ENCODE results near the gene SUGCT. TPM values are rescaled to one million over a fixed set of nuclear protein-coding genes. Genes with fewer than 3 reads are reported as not detected.

The SUGCT gene
- polyA plus RNA-seq, 1 donor: 18.8 TPM

DNA sequence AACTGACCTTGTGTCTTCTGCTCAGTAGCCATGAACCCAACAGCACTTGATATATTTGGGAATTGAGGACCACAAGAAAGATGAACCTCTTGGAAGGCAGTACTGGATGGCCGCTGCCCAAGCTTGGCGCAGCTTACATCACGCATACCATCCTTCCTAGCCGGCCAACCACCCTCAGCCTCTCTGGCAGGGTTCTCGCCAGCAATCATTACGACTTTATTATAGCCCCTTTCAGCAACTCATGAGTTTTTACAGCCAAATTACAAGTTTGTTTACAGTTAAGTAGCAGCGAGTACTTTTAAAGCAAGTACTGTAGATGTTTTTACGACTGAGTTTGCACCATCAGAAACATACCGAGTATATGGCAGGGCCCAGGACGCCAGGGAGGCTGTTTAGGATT, 769.1 kb downstream of the SUGCT start:
- Histone ChIP-seq H3K36me3 (ENCODE audit: control insufficient read depth, insufficient read depth, low read length) (no peaks in the 10 kb centered on the region), H3K9me3 (ENCODE audit: control insufficient read depth, low read depth, low read length) (no peaks in the 10 kb centered on the region), H3K27ac (ENCODE audit: low read length) (no peak overlapping the region), H3K27me3 (ENCODE audit: control insufficient read depth, insufficient read depth, low read length) (no peaks in the 10 kb centered on the region), H3K4me1 (ENCODE audit: control insufficient read depth, insufficient read depth, low read length) (no peaks in the 10 kb centered on the region), H3K4me3 (ENCODE audit: low read length) (no peak overlapping the region)
- DNase-seq: no peak
- WGBS (ENCODE audit: insufficient coverage, low lambda C conversion rate): no CpG with 5 or more reads among the region's 10 CpGs

- no peak for DNase-seq
- no peak overlapping the region for H3K4me3 ChIP-seq (ENCODE audit: low read length)
- no peak overlapping the region for H3K27ac ChIP-seq (ENCODE audit: low read length)
- no peaks in the 10 kb centered on the region for H3K27me3 ChIP-seq (ENCODE audit: control insufficient read depth, insufficient read depth, low read length)
- no peaks in the 10 kb centered on the region for H3K36me3 ChIP-seq (ENCODE audit: control insufficient read depth, insufficient read depth, low read length)
- H3K4me1 ChIP-seq (ENCODE audit: control insufficient read depth, insufficient read depth, low read length): no peaks in the 10 kb centered on the region
- no peaks in the 10 kb centered on the region for H3K9me3 ChIP-seq (ENCODE audit: control insufficient read depth, low read depth, low read length)
- WGBS (ENCODE audit: insufficient coverage, low lambda C conversion rate): 80% methylated on average over 1 of the region's 3 CpGs
These were observed 772.5 kb downstream of the SUGCT start for GRCh38 chr7:40907286-40907685.

DNA sequence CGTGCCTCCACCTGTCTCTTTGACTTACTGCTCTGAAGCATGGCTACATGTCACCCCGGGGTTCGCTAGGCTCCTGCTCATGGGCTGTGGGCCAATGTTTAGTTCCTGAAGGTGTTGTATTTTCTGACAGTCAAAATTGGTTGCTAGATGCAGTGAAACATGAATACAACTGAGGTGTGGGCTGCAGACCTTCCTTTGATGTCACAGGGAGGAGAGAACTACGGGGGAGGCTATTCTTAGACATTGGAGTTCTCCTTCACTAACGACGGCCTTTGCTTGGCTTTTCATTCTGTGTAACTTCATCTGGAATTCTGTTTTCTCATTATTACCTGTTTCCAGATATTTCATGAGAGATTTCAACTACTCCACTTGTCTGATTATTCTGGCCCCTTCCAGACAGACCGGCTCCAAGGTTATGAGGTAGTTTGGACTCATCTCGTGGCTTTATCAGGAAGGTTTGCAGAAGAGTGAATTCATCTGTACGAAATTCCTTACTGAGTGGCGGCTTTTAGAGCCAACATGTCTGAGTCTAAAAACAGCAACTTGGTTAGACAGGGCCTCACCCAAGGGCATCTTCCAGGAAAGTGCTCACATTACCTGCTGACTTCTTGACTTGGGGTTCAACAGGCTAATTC, 774.7 kb downstream of the SUGCT start:
- no peak overlapping the region for H3K27ac ChIP-seq (ENCODE audit: low read length)
- no peak for DNase-seq
- WGBS (ENCODE audit: insufficient coverage, low lambda C conversion rate): no CpG with 5 or more reads among the region's 10 CpGs
- H3K4me3 ChIP-seq (ENCODE audit: low read length): no peak overlapping the region
- no peaks in the 10 kb centered on the region for H3K27me3 ChIP-seq (ENCODE audit: control insufficient read depth, insufficient read depth, low read length)
- no peaks in the 10 kb centered on the region for H3K9me3 ChIP-seq (ENCODE audit: control insufficient read depth, low read depth, low read length)
- H3K36me3 ChIP-seq (ENCODE audit: control insufficient read depth, insufficient read depth, low read length): no peaks in the 10 kb centered on the region
- no peaks in the 10 kb centered on the region for H3K4me1 ChIP-seq (ENCODE audit: control insufficient read depth, insufficient read depth, low read length)

Other genes starting within 250 kb of the SUGCT start
- gene CDK13, start 184.7 kb upstream of the SUGCT start, polyA plus RNA-seq: 48.6 TPM
- 43.4 TPM for gene MPLKIP, start 383 bp upstream of the SUGCT start, polyA plus RNA-seq